Astrocyte of the cerebellum (primary cell): ENCODE data around the gene PLXNC1.

Experiments used
- DNase-seq: peaks from one replicate; pipeline ENCODE4 v3.0.0-alpha.2; 2011; ENCODE audit warnings: low read depth
- H3K4me3 ChIP-seq: 2 replicates; pipeline ENCODE4 v1.5.1; 2011; ENCODE audit warnings: mild to moderate bottlenecking, low read depth, low read length, moderate library complexity
- in situ Hi-C: cut with HindIII; loops from 2 replicates; pipeline ENCODE4 v1.10.0; 2017; ENCODE audit warnings: low sequenced_read_pairs
- TF ChIP-seq, protein P1 (sequence below): IDR thresholded peaks from 2 replicates; pipeline ENCODE4 v1.5.1; 2012; ENCODE audit warnings: low read length, low read depth, moderate library complexity, mild to moderate bottlenecking; ENCODE audit errors: missing control alignments

PLXNC1 gene

DNA sequence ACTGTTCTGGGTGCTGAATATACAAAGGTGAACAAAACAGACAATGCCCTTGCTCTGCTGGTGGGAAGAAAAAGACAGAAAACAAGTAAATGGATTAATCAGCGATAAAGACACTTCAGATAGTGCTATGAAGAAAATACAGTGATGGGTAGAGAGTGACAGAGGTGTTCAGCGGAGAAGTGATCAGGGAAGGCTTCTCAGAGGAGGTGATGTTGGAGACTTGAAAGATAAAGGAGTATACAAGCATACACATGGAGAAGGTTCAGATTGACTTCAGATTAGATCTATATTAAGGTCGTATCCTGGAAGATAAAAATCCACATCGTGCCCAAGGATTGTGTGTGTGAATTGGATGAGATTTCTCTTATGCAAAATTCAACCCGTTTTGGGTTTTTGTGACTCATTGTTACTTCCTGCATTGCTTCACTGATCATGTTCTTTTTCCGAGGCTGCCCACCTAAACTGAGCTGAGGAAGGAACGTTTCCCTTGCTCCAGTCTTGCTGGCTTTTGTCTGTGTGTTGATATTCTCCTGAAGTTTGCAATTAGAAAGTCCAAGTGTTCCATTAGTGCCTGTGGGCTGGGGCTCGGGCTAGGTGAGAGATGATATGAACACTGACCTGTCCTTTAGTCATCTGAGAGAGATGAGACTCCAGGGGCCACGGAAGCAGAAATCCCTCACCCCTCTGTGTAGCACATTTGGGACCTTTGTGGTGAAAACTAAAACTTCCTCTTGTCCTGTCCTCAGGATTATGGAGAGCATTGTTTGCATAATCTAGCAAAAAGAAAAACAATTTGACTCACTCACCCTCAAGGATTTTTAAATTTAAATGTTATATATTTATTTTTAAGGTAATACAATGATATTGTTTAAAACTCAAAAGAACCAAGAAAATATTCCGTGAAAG, 27.6 kb downstream of the PLXNC1 start:
- no peak for DNase-seq
- in situ Hi-C loops = no loop called here
- TF ChIP-seq, protein P1, sequence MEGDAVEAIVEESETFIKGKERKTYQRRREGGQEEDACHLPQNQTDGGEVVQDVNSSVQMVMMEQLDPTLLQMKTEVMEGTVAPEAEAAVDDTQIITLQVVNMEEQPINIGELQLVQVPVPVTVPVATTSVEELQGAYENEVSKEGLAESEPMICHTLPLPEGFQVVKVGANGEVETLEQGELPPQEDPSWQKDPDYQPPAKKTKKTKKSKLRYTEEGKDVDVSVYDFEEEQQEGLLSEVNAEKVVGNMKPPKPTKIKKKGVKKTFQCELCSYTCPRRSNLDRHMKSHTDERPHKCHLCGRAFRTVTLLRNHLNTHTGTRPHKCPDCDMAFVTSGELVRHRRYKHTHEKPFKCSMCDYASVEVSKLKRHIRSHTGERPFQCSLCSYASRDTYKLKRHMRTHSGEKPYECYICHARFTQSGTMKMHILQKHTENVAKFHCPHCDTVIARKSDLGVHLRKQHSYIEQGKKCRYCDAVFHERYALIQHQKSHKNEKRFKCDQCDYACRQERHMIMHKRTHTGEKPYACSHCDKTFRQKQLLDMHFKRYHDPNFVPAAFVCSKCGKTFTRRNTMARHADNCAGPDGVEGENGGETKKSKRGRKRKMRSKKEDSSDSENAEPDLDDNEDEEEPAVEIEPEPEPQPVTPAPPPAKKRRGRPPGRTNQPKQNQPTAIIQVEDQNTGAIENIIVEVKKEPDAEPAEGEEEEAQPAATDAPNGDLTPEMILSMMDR = no peak
- H3K4me3 ChIP-seq = no peak overlapping the region

DNA sequence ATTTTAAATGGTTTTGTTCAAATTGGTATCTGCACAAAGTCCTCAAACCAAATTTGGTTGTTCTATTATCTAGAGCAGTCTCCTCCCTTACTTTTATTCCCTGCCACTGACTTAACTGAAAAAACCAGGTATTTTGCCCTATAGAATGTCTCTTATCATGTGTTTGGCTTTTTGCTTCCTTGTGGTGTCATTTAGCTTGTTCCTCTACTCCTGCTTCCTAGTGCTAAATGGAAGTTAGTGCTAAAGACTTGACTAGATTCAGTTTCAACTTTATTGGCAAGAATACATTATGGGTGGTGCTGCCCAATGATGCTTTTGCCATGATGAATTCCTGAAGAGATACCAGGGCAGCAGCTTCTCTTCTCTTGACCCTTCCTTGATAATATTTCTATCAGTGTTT, 29.7 kb downstream of the PLXNC1 start:
- in situ Hi-C loops = no loop called here
- TF ChIP-seq, protein P1 = no peak
- no peak overlapping the region for H3K4me3 ChIP-seq
- DNase-seq = no peak

DNA sequence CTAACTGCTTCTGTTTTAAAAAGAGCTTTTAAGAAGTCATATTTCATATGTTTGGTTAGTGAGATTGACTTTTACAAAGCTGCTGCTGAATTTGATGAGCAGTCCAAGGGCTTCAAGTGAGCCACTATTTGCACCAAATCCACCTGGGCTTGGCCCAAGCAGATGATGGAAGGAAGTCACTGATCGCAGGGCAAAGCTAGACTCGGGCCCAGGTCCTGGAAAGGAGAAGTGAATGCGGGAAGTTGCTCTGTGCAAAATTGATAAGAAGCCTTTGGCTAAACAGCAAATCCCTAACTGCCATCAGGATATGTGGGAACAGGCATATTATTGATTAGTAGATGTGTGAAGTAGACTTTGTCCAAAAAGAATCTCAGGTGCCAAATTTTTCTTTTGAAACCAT, 30.5 kb downstream of the PLXNC1 start:
- no peak for DNase-seq
- in situ Hi-C loops = no loop called here
- H3K4me3 ChIP-seq = no peak overlapping the region
- TF ChIP-seq, protein P1 = no peak

DNA sequence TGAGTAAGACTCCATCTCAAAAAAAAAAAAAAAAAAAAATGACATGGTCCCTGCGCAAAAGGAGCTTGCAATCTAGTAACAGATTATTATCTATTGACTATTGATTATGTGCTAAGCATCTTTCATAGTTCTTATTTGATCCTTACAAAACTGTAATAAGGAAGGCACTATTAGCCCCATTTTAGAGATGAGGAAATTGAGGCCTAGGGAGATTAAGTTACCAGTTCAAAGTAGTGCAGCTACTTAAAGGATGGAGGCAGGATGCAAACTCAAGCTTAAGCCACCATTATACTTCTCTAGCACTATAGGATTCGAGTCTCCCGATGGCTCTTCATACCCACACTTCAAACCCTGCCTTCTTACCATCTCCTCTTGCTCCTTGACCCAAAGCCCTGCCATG, 31.3 kb downstream of the PLXNC1 start:
- H3K4me3 ChIP-seq = no peak overlapping the region
- in situ Hi-C loops = no loop called here
- TF ChIP-seq, protein P1 = no peak
- no peak for DNase-seq

DNA sequence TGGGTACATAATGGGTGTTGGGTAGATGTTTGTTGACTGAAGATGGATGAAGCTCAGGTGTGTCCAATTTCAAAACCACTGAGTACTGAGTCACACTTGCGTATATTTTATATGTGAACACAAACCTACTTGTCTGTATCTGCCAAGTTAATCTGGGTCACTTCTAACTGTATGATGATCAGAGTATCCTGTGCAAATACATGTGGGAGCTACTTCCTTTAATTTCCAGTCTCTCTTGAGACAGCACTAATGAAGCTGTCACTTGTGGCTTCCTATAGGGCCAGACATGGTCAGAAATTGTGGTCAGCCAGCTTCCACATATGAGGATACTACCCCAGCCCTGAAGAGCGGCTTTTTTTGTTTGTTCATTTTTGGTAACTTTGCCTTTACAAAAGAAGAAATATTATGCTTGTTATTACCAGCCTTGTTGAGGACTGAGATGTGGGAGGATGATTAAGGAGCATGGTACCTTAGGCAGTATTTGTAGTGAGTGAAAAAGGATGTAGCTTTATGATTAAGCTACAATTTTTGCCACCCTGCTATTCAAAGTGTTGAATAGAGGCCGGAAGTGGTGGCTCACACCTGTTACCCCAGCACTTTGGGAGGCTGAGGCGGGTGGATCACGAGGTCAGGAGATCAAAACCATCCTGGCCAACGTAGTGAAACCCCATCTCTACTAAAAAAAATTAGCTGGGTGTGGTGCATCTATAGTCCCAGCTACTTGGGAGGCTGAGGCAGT, 32.4 kb downstream of the PLXNC1 start:
- H3K4me3 ChIP-seq = no peak overlapping the region
- no peak for DNase-seq
- in situ Hi-C loops = no loop called here
- TF ChIP-seq, protein P1 = no peak

DNA sequence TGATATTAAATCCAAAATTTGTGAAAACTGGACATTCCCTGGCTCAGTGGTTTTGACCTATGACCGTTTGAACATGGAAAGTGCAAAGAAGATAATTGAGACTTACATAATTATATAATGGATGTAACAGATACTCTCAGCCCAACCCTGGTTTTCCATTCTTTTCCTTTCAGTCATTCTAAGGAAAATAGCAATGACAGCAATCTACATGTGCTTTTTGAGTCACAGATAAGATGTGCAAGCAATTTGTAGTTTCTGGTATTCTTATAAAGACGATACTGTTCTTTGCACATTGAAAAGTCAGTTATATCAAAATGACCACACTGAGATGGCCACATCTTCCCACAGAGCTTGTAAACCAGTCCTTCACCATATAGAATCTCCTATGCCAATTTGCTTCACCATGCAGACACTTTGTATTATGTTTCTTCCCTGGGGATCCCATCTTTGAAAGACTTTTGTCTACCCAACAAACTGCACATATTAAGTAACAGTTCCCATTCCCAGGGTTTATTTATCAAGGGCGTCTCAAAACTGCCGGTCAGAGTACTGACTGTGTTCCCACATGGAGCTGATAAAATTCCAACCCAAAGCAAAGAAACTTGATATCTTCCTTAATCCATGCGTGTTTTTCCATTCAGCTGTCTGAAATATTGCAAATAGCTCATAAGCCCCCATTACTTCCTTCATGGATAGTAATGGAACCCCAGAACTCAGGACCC, 34.8 kb downstream of the PLXNC1 start:
- TF ChIP-seq, protein P1 = no peak
- in situ Hi-C loops = no loop called here
- no peak overlapping the region for H3K4me3 ChIP-seq
- no peak for DNase-seq
